IMR-90 (cell line): ENCODE measurements around the gene DACH1. TPM values are rescaled to one million over a fixed set of nuclear protein-coding genes. Genes with fewer than 3 reads are reported as not detected.

Source experiments
- ATAC-seq: fragments of 200-7000 bp; cut with Tn5 transposase; 2 replicates; pipeline ENCODE4 v1.9.1; 2020; ENCODE audit warnings: low read depth, mild to moderate bottlenecking, moderate library complexity
- BruUV-seq: library from RNA; stranded (reverse); fragments of 400-500 nt; replicated peaks from 2 replicates; lab custom pipeline; 2021; lab: Mats Ljungman, UMichigan
- CTCF ChIA-PET: fragments of 300-600 bp; formaldehyde crosslinking; extraction: SDS; loops from one replicate; lab custom pipeline; 2021; ENCODE audit warnings: antibody characterized with exemption; lab: Yijun Ruan, JAX
- POLR2A ChIA-PET: fragments of 300-600 bp; sonication (Branson Sonifier 250); formaldehyde crosslinking; loops from one replicate; lab custom pipeline; 2022; ENCODE audit warnings: antibody characterized with exemption; ENCODE audit not compliant: unreplicated experiment; lab: Charles Lee
- DNase-seq: peaks from one replicate; pipeline ENCODE4 v3.0.0; 2013
- H2AFZ ChIP-seq: replicated peaks from 2 replicates; pipeline ENCODE3; 2013; ENCODE audit warnings: low read length, mild to moderate bottlenecking; ENCODE audit not compliant: poor library complexity
- H2AK5ac ChIP-seq: 2 replicates; pipeline ENCODE4 v1.6.1; 2013; ENCODE audit warnings: low read depth, low read length, inconsistent platforms
- H2AK9ac ChIP-seq: replicated peaks from 2 replicates; pipeline ENCODE3; 2013; ENCODE audit warnings: mild to moderate bottlenecking, low read depth, low read length, moderate library complexity; ENCODE audit not compliant: poor library complexity
- H2BK120ac ChIP-seq: 2 replicates; pipeline ENCODE4 v1.6.1; 2013; ENCODE audit warnings: low read depth, low read length, inconsistent platforms
- H2BK15ac ChIP-seq: 3 replicates; pipeline ENCODE4 v1.6.1; 2013; ENCODE audit warnings: low read depth, low read length, inconsistent platforms
- H2BK20ac ChIP-seq: 2 replicates; pipeline ENCODE4 v1.6.1; 2013; ENCODE audit warnings: low read depth, mild to moderate bottlenecking, inconsistent platforms, low read length, moderate library complexity
- H2BK5ac ChIP-seq: 2 replicates; pipeline ENCODE4 v1.6.1; 2013; ENCODE audit warnings: mild to moderate bottlenecking, low read depth, low read length, inconsistent platforms; ENCODE audit not compliant: poor library complexity, severe bottlenecking
- H3K14ac ChIP-seq: replicated peaks from 2 replicates; pipeline ENCODE4 v1.6.1; 2013; ENCODE audit warnings: low read depth, low read length, inconsistent platforms
- H3K18ac ChIP-seq: 2 replicates; pipeline ENCODE4 v1.6.1; 2013; ENCODE audit warnings: low read depth, low read length, control low read depth
- H3K23ac ChIP-seq: 2 replicates; pipeline ENCODE4 v1.6.1; 2013; ENCODE audit warnings: low read depth, low read length, inconsistent platforms
- H3K27ac ChIP-seq: 2 replicates; pipeline ENCODE4 v1.5.1; 2013; ENCODE audit warnings: mild to moderate bottlenecking, control low read depth, low read length; ENCODE audit not compliant: insufficient read depth
- H3K27me3 ChIP-seq: 2 replicates; pipeline ENCODE4 v1.6.1; 2013; ENCODE audit warnings: low read length; ENCODE audit not compliant: control insufficient read depth, insufficient read depth
- H3K36me3 ChIP-seq: 2 replicates; pipeline ENCODE4 v1.6.1; 2013; ENCODE audit warnings: low read length, mixed read lengths; ENCODE audit not compliant: control insufficient read depth, insufficient read depth
- H3K4ac ChIP-seq: 2 replicates; pipeline ENCODE4 v1.6.1; 2013; ENCODE audit warnings: low read depth, low read length, inconsistent platforms
- H3K4me1 ChIP-seq: 2 replicates; pipeline ENCODE4 v1.6.1; 2013; ENCODE audit warnings: low read length, mixed read lengths; ENCODE audit not compliant: control insufficient read depth, insufficient read depth
- H3K4me2 ChIP-seq: 2 replicates; pipeline ENCODE4 v1.6.1; 2013; ENCODE audit warnings: low read depth, mild to moderate bottlenecking, control low read depth, low read length, moderate library complexity
- H3K4me3 ChIP-seq: 2 replicates; pipeline ENCODE4 v1.5.1; 2013; ENCODE audit warnings: low read depth, mild to moderate bottlenecking, control low read depth, low read length, moderate library complexity; ENCODE audit not compliant: insufficient read depth
- H3K56ac ChIP-seq: 2 replicates; pipeline ENCODE4 v1.6.1; 2013; ENCODE audit warnings: low read length, inconsistent platforms; ENCODE audit not compliant: insufficient read depth; ENCODE audit errors: extremely low read depth
- H3K79me1 ChIP-seq, 2 experiments: 2 replicates each; pipeline ENCODE4 v1.6.1; 2013; ENCODE audit warnings: low read length in 2 of 2, inconsistent platforms in 1 of 2, low read depth in 1 of 2
- H3K9ac ChIP-seq: 2 replicates; pipeline ENCODE4 v1.6.1; 2013; ENCODE audit warnings: low read depth, low read length, control low read depth
- H3K9me1 ChIP-seq: 2 replicates; pipeline ENCODE4 v1.6.1; 2013; ENCODE audit warnings: low read length, inconsistent platforms; ENCODE audit not compliant: insufficient read depth
- H3K9me3 ChIP-seq: 2 replicates; pipeline ENCODE4 v1.6.1; 2013; ENCODE audit warnings: low read length; ENCODE audit not compliant: control insufficient read depth, insufficient read depth
- H4K20me1 ChIP-seq: 2 replicates; pipeline ENCODE4 v1.6.1; 2013; ENCODE audit warnings: low read length, inconsistent platforms; ENCODE audit not compliant: insufficient read depth
- H4K5ac ChIP-seq: 2 replicates; pipeline ENCODE4 v1.6.1; 2013; ENCODE audit warnings: mild to moderate bottlenecking, low read depth, low read length, control low read depth
- H4K8ac ChIP-seq, 2 experiments: 2 replicates each; pipeline ENCODE4 v1.6.1; 2013; ENCODE audit warnings: low read depth in 2 of 2, low read length in 2 of 2, control low read depth in 1 of 2, inconsistent platforms in 1 of 2
- H4K91ac ChIP-seq: 2 replicates; pipeline ENCODE4 v1.6.1; 2013; ENCODE audit warnings: low read depth, low read length, inconsistent platforms; ENCODE audit not compliant: insufficient read depth
- BHLHE40 ChIP-seq: fragments of 150-350 bp; IDR thresholded peaks from 2 replicates; pipeline ENCODE4 v1.6.1; 2016; ENCODE audit warnings: mild to moderate bottlenecking, low read depth, low read length
- CEBPB ChIP-seq: IDR thresholded peaks from 2 replicates; pipeline ENCODE4 v1.6.1; 2012; ENCODE audit warnings: low read depth, low read length, improper control_type of control experiment
- CHD1 ChIP-seq: IDR thresholded peaks from 2 replicates; pipeline ENCODE4 v1.6.1; 2012; ENCODE audit warnings: low read depth, low read length, improper control_type of control experiment
- FOS ChIP-seq: fragments of 150-350 bp; IDR thresholded peaks from 2 replicates; pipeline ENCODE4 v1.6.1; 2016; ENCODE audit warnings: low read depth, low read length
- MAFK ChIP-seq: IDR thresholded peaks from 2 replicates; pipeline ENCODE4 v1.6.1; 2012; ENCODE audit warnings: low read depth, low read length, improper control_type of control experiment
- MAZ ChIP-seq: IDR thresholded peaks from 2 replicates; pipeline ENCODE4 v1.6.1; 2012; ENCODE audit warnings: low read depth, mild to moderate bottlenecking, low read length, improper control_type of control experiment, moderate library complexity, borderline replicate concordance
- MXI1 ChIP-seq: IDR thresholded peaks from 2 replicates; pipeline ENCODE4 v1.6.1; 2012; ENCODE audit warnings: low read depth, mild to moderate bottlenecking, low read length, moderate library complexity, borderline replicate concordance
- NFE2L2 ChIP-seq: fragments of 150-350 bp; IDR thresholded peaks from 2 replicates; pipeline ENCODE4 v1.6.1; 2016; ENCODE audit warnings: low read depth, mild to moderate bottlenecking, low read length
- POLR2A ChIP-seq: IDR thresholded peaks from 2 replicates; pipeline ENCODE4 v1.6.1; 2012; ENCODE audit warnings: mild to moderate bottlenecking, low read depth, low read length
- RAD21 ChIP-seq: IDR thresholded peaks from 2 replicates; pipeline ENCODE4 v1.6.1; 2012; ENCODE audit warnings: low read length, improper control_type of control experiment
- RCOR1 ChIP-seq: IDR thresholded peaks from 2 replicates; pipeline ENCODE4 v1.6.1; 2012; ENCODE audit warnings: mild to moderate bottlenecking, low read length, improper control_type of control experiment; ENCODE audit not compliant: insufficient replicate concordance
- RFX5 ChIP-seq: IDR thresholded peaks from 2 replicates; pipeline ENCODE4 v1.8.0; 2012; ENCODE audit warnings: low read depth, mild to moderate bottlenecking, low read length, moderate library complexity
- SMC3 ChIP-seq: fragments of 150-350 bp; IDR thresholded peaks from 2 replicates; pipeline ENCODE4 v1.6.1; 2016; ENCODE audit warnings: low read depth, mild to moderate bottlenecking, antibody characterized with exemption, low read length, moderate library complexity
- WGBS, 2 experiments: methylation state at CpG; one replicate each; pipeline versions ENCODE4 v1.1.5 to v1.1.7; 2013; ENCODE audit warnings: missing lambda C conversion rate in 2 of 2; ENCODE audit not compliant: insufficient read length in 1 of 2; ENCODE audit errors: extremely low coverage in 2 of 2; 5-methylcytosine and 5-hydroxymethylcytosine counted together
- dilution Hi-C: fragments of 300-500 bp; cut with HindIII; formaldehyde crosslinking; loops from one replicate; pipeline ENCODE4 v1.14.3; 2018; ENCODE audit warnings: low sequenced_read_pairs; ENCODE audit not compliant: unreplicated experiment
- in situ Hi-C: fragments of 300-500 bp; cut with MboI; formaldehyde crosslinking; loops from 3 replicates; pipeline ENCODE4 v1.14.3; 2019; ENCODE audit warnings: low sequenced_read_pairs, inconsistent platforms, mixed read lengths
- intact Hi-C: fragments of 100-400 bp; cut with micrococcal nuclease; formaldehyde crosslinking; loops from 2 replicates; pipeline ENCODE4 v1.10.0; 2022
- polyA plus RNA-seq, 3 experiments: library from polyadenylated mRNA; depleted of rRNA; stranded (reverse); fragments of >200 nt; gene quantifications; 2 replicates each; pipeline ENCODE4 v1.2.3, GENCODE V29; 2012; ENCODE audit warnings: low replicate concordance in 1 of 3
- total RNA-seq: library from RNA; depleted of rRNA; stranded (reverse); fragments of >200 nt; gene quantifications from 2 replicates; pipeline ENCODE4 v1.2.3, GENCODE V29; 2012
- TF ChIP-seq, protein P1 (sequence below): fragments of 150-350 bp; IDR thresholded peaks from 2 replicates; pipeline ENCODE4 v1.6.1; 2016; ENCODE audit warnings: low read depth, mild to moderate bottlenecking, low read length, moderate library complexity, borderline replicate concordance
- TF ChIP-seq, protein P2 (sequence below): fragments of 150-350 bp; IDR thresholded peaks from 2 replicates; pipeline ENCODE4 v1.6.1; 2017; ENCODE audit warnings: mild to moderate bottlenecking, antibody characterized with exemption, low read length, low read depth
- TF ChIP-seq, protein P3 (sequence below): conservative IDR thresholded peaks from 2 replicates; pipeline ENCODE4 v1.5.1; 2012; ENCODE audit warnings: mild to moderate bottlenecking, low read depth, low read length, improper control_type of control experiment

DACH1 gene
- total and polyA plus RNA-seq, 2 of the 4 experiments (the other 2 are of a cell fraction), result not detected

DNA sequence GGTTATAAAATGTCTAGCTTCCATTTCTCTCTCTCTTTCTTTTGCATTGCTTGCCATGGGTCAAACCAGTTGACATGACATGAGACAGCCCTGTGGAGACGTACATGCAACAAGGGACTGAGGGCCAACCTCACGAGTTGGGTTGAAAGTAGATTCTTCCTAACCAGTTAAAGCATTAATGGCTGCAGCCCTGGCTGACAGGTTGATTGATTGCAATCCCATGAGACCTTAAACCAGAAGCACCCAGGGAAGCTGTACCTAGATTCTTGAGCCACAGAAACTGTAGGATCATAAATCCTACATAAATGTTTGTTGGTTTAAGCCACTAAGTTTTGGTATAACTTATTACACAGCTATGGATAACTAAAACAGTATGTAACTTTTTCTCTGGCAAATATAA lies 373.8 kb downstream of the DACH1 start:
- WGBS, 2 experiments, result no CpG with 5 or more reads among the region's 2 CpGs
- no TSS peak for BruUV-seq
- H3K9ac ChIP-seq, result no peak overlapping the region
- no peak overlapping the region for H4K5ac ChIP-seq
- intact Hi-C loops, result no loop called here
- H3K36me3 ChIP-seq, result no peaks in the 10 kb centered on the region
- no peak overlapping the region for H3K18ac ChIP-seq
- no peak overlapping the region for H2AK9ac ChIP-seq
- H2BK20ac ChIP-seq, result no peak overlapping the region
- no peak overlapping the region for H3K4ac ChIP-seq
- H3K27me3 ChIP-seq, result no peaks in the 10 kb centered on the region
- H3K56ac ChIP-seq, result no peak overlapping the region
- H2BK15ac ChIP-seq, result no peak overlapping the region
- dilution Hi-C loops, result no loop called here
- no peak overlapping the region for H3K27ac ChIP-seq
- no peak overlapping the region for H2BK5ac ChIP-seq
- no peaks in the 10 kb centered on the region; the same call in 1 of the 2 replicates for H3K4me1 ChIP-seq
- H2AFZ ChIP-seq, result peak overlapping the region; percentile 23
- POLR2A ChIA-PET, result no interaction called here
- H3K14ac ChIP-seq, result no peak overlapping the region
- no peak overlapping the region for H4K8ac ChIP-seq
- DNase-seq, result no peak
- in situ Hi-C loops, result no loop called here
- no peak overlapping the region for H3K4me3 ChIP-seq
- TF ChIP-seq, protein P1, sequence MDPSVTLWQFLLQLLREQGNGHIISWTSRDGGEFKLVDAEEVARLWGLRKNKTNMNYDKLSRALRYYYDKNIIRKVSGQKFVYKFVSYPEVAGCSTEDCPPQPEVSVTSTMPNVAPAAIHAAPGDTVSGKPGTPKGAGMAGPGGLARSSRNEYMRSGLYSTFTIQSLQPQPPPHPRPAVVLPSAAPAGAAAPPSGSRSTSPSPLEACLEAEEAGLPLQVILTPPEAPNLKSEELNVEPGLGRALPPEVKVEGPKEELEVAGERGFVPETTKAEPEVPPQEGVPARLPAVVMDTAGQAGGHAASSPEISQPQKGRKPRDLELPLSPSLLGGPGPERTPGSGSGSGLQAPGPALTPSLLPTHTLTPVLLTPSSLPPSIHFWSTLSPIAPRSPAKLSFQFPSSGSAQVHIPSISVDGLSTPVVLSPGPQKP, result no peak
- TF ChIP-seq BHLHE40 (no peak), POLR2A (no peak), RAD21 (no peak), MXI1 (no peak), RCOR1 (no peak), CEBPB (no peak), RFX5 (no peak), MAZ (no peak), SMC3 (no peak), CHD1 (no peak), MAFK (no peak), NFE2L2 (no peak), FOS (no peak)
- TF ChIP-seq, protein P2, sequence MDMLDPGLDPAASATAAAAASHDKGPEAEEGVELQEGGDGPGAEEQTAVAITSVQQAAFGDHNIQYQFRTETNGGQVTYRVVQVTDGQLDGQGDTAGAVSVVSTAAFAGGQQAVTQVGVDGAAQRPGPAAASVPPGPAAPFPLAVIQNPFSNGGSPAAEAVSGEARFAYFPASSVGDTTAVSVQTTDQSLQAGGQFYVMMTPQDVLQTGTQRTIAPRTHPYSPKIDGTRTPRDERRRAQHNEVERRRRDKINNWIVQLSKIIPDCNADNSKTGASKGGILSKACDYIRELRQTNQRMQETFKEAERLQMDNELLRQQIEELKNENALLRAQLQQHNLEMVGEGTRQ, result no peak
- TF ChIP-seq, protein P3, sequence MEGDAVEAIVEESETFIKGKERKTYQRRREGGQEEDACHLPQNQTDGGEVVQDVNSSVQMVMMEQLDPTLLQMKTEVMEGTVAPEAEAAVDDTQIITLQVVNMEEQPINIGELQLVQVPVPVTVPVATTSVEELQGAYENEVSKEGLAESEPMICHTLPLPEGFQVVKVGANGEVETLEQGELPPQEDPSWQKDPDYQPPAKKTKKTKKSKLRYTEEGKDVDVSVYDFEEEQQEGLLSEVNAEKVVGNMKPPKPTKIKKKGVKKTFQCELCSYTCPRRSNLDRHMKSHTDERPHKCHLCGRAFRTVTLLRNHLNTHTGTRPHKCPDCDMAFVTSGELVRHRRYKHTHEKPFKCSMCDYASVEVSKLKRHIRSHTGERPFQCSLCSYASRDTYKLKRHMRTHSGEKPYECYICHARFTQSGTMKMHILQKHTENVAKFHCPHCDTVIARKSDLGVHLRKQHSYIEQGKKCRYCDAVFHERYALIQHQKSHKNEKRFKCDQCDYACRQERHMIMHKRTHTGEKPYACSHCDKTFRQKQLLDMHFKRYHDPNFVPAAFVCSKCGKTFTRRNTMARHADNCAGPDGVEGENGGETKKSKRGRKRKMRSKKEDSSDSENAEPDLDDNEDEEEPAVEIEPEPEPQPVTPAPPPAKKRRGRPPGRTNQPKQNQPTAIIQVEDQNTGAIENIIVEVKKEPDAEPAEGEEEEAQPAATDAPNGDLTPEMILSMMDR, result no peak
- H3K4me2 ChIP-seq, result no peak overlapping the region
- no peak for ATAC-seq
- CTCF ChIA-PET, result interaction anchor here (0.8 kb wide), 1 partner anchor 9 kb away, joined by 3 read pairs; no protein-coding TSS in a partner anchor
- H3K23ac ChIP-seq, result no peak overlapping the region
- H3K9me1 ChIP-seq, result no peaks in the 10 kb centered on the region
- H4K91ac ChIP-seq, result no peak overlapping the region
- no peaks in the 10 kb centered on the region for H4K20me1 ChIP-seq
- no peaks in the 10 kb centered on the region for H3K79me1 ChIP-seq
- no peaks in the 10 kb centered on the region for H3K9me3 ChIP-seq
- no peak overlapping the region for H2BK120ac ChIP-seq
- no peak overlapping the region for H2AK5ac ChIP-seq
